ENCODE results near the gene APOO.

DNA sequence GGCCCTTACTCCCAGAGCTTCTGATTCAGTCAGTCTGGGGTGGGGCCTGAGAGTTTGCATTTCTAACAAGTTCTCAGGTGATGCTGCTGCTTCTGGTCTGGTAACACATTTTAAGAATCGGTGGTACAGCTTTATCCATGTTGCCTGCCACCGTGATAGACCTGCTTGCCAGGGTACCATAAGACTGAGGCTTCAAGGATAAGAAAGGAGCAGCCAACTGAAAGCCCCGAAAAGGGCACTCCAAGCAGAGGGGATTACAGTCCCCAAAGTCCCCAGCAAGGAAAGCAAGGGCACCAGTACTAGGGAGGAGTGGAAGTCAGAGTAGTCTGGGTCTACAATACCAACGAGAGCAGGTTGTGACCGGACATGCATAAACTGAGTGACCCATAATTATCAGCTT lies 49.8 kb downstream of the APOO start:
- TF ChIP-seq EZH2 (IDR thresholded peaks at IDR 0.05) (no peak), POLR2AphosphoS5 (IDR thresholded peaks at IDR 0.05; ENCODE audit: borderline replicate concordance, low read depth, low read length) (no peak), FOXP2 (optimal IDR thresholded peaks at IDR 0.05; ENCODE audit: control extremely low read depth, extremely low read length, insufficient read depth) (no peak)
